SK-N-SH (cell line): ENCODE data around the gene VAMP7. TPM values are rescaled to one million over a fixed set of nuclear protein-coding genes. Genes with fewer than 3 reads are reported as not detected.
A peak's percentile ranks its signal among the peaks of the same experiment; 100 is the strongest.

Experiments
- ELF1 ChIP-seq: IDR thresholded peaks from 2 replicates; pipeline ENCODE4 v1.4.0; 2012
- EZH2phosphoT487 ChIP-seq: fragments of 200-600 bp; sonication (generic); IDR thresholded peaks from 2 replicates; pipeline ENCODE4 v1.6.1; 2017; ENCODE audit warnings: low read depth, mixed run types, mild to moderate bottlenecking, antibody characterized with exemption, moderate library complexity, borderline replicate concordance
- FOXM1 ChIP-seq: IDR thresholded peaks from 2 replicates; pipeline ENCODE4 v1.4.0; 2012; ENCODE audit warnings: low read depth, mild to moderate bottlenecking
- GABPA ChIP-seq: IDR thresholded peaks from 2 replicates; pipeline ENCODE4 v1.4.0; 2012; ENCODE audit warnings: low read depth, mild to moderate bottlenecking
- GATA2 ChIP-seq: sonication (generic); formaldehyde crosslinking; IDR thresholded peaks from 2 replicates; pipeline ENCODE4 v1.5.0; 2020; ENCODE audit warnings: mild to moderate bottlenecking, missing genetic modification reagents
- JUND ChIP-seq: IDR thresholded peaks from 2 replicates; pipeline ENCODE4 v1.4.0; 2012
- MXI1 ChIP-seq: IDR thresholded peaks from 2 replicates; pipeline ENCODE4 v1.6.1; 2012; ENCODE audit warnings: mild to moderate bottlenecking, low read depth, low read length, improper control_type of control experiment
- NRF1 ChIP-seq: IDR thresholded peaks from 2 replicates; pipeline ENCODE4 v1.6.1; 2012; ENCODE audit warnings: low read depth, mild to moderate bottlenecking, low read length
- RAD21 ChIP-seq: IDR thresholded peaks from 2 replicates; pipeline ENCODE4 v1.6.1; 2012; ENCODE audit warnings: mild to moderate bottlenecking, low read length
- RFX5 ChIP-seq: IDR thresholded peaks from 2 replicates; pipeline ENCODE4 v1.6.1; 2012; ENCODE audit warnings: mild to moderate bottlenecking, improper control_type of control experiment, low read length
- SIN3A ChIP-seq: IDR thresholded peaks from 2 replicates; pipeline ENCODE4 v1.6.1; 2012; ENCODE audit warnings: low read depth, mild to moderate bottlenecking, low read length, moderate library complexity, borderline replicate concordance
- TAF1 ChIP-seq: IDR thresholded peaks from 2 replicates; pipeline ENCODE4 v1.6.1; 2012; ENCODE audit warnings: low read depth, mild to moderate bottlenecking, low read length, moderate library complexity, borderline replicate concordance
- TCF12 ChIP-seq: IDR thresholded peaks from 2 replicates; pipeline ENCODE4 v1.4.0; 2012
- TEAD4 ChIP-seq: IDR thresholded peaks from 2 replicates; pipeline ENCODE4 v1.4.0; 2012; ENCODE audit warnings: mild to moderate bottlenecking, borderline replicate concordance; ENCODE audit not compliant: insufficient read depth
- USF2 ChIP-seq: fragments of 150-350 bp; IDR thresholded peaks from 2 replicates; pipeline ENCODE4 v1.6.1; 2017; ENCODE audit warnings: antibody characterized with exemption, low read length, low read depth, borderline replicate concordance
- YY1 ChIP-seq: IDR thresholded peaks from 2 replicates; pipeline ENCODE4 v1.4.0; 2012; ENCODE audit warnings: low read depth, mild to moderate bottlenecking
- polyA plus RNA-seq, 3 experiments: library from polyadenylated mRNA; depleted of rRNA; stranded (reverse); fragments of >200 nt; gene quantifications; 2 replicates each; pipeline ENCODE4 v1.2.3, GENCODE V29; 2012
- TF ChIP-seq, protein P1 (sequence below): IDR thresholded peaks from 2 replicates; pipeline ENCODE4; 2012
- TF ChIP-seq, protein P2 (sequence below): IDR thresholded peaks from 2 replicates; pipeline ENCODE4 v1.4.0; 2012; ENCODE audit warnings: low read depth, borderline replicate concordance
- TF ChIP-seq, protein P3 (sequence below): IDR thresholded peaks from 2 replicates; pipeline ENCODE4 v1.6.1; 2012; ENCODE audit warnings: mild to moderate bottlenecking, low read depth, low read length, moderate library complexity
- TF ChIP-seq, protein P4 (sequence below): fragments of 200-600 bp; sonication (generic); IDR thresholded peaks from 2 replicates; pipeline ENCODE4 v1.6.1; 2017; ENCODE audit warnings: antibody characterized with exemption, mild to moderate bottlenecking, moderate library complexity
- TF ChIP-seq, protein P5 (sequence below): IDR thresholded peaks from 2 replicates; pipeline ENCODE4 v1.4.0; 2012; ENCODE audit warnings: low read depth

VAMP7 gene
- polyA plus RNA-seq, 1 of the 3 experiments (the other 2 are of a cell fraction), result 23.9 TPM

DNA sequence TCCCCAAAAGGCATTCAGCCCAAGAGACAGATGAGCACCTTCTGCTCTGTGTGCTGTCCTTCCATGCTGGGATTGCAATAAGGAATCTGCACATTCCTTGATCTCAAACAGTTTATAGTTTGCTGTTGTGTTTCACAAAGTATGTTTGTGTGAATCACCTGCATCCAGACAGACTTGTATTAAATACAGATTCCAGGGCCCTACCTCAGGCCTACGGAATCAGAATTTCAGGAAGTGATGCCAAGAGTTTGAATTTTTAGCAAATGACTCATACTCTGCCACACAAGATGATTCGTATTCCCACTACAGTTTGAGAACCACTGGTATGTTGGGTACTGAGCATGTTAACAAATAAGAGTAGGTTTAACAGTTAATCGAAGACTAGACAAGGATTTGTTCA is 7.0 kb downstream of the VAMP7 start (continued):
- TF ChIP-seq, protein P1, sequence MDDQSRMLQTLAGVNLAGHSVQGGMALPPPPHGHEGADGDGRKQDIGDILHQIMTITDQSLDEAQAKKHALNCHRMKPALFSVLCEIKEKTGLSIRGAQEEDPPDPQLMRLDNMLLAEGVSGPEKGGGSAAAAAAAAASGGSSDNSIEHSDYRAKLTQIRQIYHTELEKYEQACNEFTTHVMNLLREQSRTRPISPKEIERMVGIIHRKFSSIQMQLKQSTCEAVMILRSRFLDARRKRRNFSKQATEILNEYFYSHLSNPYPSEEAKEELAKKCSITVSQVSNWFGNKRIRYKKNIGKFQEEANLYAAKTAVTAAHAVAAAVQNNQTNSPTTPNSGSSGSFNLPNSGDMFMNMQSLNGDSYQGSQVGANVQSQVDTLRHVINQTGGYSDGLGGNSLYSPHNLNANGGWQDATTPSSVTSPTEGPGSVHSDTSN, result peak; percentile 57
- TF ChIP-seq ELF1, result peak; percentile 80
- TF ChIP-seq FOXM1, result no peak
- TF ChIP-seq SIN3A, result 0 out of 2 replicates have a peak, but pooled peaks have one; percentile 30
- TF ChIP-seq JUND, result peak; percentile 94
- TF ChIP-seq GABPA, result peak; percentile 52
- peak; percentile 65 for TF ChIP-seq TCF12
- TF ChIP-seq RAD21, result no peak
- TF ChIP-seq, protein P2, sequence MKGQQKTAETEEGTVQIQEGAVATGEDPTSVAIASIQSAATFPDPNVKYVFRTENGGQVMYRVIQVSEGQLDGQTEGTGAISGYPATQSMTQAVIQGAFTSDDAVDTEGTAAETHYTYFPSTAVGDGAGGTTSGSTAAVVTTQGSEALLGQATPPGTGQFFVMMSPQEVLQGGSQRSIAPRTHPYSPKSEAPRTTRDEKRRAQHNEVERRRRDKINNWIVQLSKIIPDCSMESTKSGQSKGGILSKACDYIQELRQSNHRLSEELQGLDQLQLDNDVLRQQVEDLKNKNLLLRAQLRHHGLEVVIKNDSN, result no peak
- TF ChIP-seq TAF1, result peak; percentile 26; the same call in 1 of the 2 replicates
- TF ChIP-seq, protein P3, sequence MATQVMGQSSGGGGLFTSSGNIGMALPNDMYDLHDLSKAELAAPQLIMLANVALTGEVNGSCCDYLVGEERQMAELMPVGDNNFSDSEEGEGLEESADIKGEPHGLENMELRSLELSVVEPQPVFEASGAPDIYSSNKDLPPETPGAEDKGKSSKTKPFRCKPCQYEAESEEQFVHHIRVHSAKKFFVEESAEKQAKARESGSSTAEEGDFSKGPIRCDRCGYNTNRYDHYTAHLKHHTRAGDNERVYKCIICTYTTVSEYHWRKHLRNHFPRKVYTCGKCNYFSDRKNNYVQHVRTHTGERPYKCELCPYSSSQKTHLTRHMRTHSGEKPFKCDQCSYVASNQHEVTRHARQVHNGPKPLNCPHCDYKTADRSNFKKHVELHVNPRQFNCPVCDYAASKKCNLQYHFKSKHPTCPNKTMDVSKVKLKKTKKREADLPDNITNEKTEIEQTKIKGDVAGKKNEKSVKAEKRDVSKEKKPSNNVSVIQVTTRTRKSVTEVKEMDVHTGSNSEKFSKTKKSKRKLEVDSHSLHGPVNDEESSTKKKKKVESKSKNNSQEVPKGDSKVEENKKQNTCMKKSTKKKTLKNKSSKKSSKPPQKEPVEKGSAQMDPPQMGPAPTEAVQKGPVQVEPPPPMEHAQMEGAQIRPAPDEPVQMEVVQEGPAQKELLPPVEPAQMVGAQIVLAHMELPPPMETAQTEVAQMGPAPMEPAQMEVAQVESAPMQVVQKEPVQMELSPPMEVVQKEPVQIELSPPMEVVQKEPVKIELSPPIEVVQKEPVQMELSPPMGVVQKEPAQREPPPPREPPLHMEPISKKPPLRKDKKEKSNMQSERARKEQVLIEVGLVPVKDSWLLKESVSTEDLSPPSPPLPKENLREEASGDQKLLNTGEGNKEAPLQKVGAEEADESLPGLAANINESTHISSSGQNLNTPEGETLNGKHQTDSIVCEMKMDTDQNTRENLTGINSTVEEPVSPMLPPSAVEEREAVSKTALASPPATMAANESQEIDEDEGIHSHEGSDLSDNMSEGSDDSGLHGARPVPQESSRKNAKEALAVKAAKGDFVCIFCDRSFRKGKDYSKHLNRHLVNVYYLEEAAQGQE, result no peak
- TF ChIP-seq NRF1, result no peak
- TF ChIP-seq USF2, result no peak
- TF ChIP-seq, protein P4, sequence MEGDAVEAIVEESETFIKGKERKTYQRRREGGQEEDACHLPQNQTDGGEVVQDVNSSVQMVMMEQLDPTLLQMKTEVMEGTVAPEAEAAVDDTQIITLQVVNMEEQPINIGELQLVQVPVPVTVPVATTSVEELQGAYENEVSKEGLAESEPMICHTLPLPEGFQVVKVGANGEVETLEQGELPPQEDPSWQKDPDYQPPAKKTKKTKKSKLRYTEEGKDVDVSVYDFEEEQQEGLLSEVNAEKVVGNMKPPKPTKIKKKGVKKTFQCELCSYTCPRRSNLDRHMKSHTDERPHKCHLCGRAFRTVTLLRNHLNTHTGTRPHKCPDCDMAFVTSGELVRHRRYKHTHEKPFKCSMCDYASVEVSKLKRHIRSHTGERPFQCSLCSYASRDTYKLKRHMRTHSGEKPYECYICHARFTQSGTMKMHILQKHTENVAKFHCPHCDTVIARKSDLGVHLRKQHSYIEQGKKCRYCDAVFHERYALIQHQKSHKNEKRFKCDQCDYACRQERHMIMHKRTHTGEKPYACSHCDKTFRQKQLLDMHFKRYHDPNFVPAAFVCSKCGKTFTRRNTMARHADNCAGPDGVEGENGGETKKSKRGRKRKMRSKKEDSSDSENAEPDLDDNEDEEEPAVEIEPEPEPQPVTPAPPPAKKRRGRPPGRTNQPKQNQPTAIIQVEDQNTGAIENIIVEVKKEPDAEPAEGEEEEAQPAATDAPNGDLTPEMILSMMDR, result no peak
- TF ChIP-seq TEAD4, result peak; percentile 66; the same call in 1 of the 2 replicates
- no peak for TF ChIP-seq YY1
- no peak for TF ChIP-seq RFX5
- no peak for TF ChIP-seq EZH2phosphoT487
- TF ChIP-seq, protein P5, sequence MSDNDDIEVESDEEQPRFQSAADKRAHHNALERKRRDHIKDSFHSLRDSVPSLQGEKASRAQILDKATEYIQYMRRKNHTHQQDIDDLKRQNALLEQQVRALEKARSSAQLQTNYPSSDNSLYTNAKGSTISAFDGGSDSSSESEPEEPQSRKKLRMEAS, result peak; percentile 56; the same call in 1 of the 2 replicates
- TF ChIP-seq MXI1, result no peak
- no peak for TF ChIP-seq GATA2 (CRISPR knock-in tag)
